Measurements from ENCODE around the gene DCTN4.

GRCh38 chr5:150794927-150795326 lies 36.1 kb upstream of the DCTN4 start:
- TF ChIP-seq POLR2A (IDR thresholded peaks at IDR 0.05), result no peak
- TF ChIP-seq CTCF (IDR thresholded peaks at IDR 0.05), result no peak

All from adrenal gland (tissue), 5 donors.